Endothelial cell of umbilical vein (primary cell): ENCODE results near the gene LRP5. TPM values are rescaled to one million over a fixed set of nuclear protein-coding genes. Genes with fewer than 3 reads are reported as not detected.

Experiments
- BruUV-seq: library from RNA; stranded (reverse); fragments of 400-500 nt; replicated peaks from 2 replicates; lab custom pipeline; 2021; lab: Mats Ljungman, UMichigan
- CTCF ChIA-PET: fragments of 300-600, 350-600 bp; sonication (Branson Sonifier 250); formaldehyde crosslinking; loops from one replicate; lab custom pipeline; 2021; ENCODE audit warnings: antibody characterized with exemption, inconsistent platforms; lab: Charles Lee
- POLR2A ChIA-PET: fragments of 300-600, 350-600 bp; sonication (Branson Sonifier 250); formaldehyde crosslinking; loops from one replicate; lab custom pipeline; 2021; ENCODE audit warnings: antibody characterized with exemption, inconsistent platforms; lab: Charles Lee
- DNase-seq: peaks from one replicate; pipeline ENCODE4 v3.0.0-alpha.2; 2011; ENCODE audit warnings: low read depth, low spot score
- FAIRE-seq: peaks from 2 replicates; lab custom pipeline; 2011; peaks lifted over from hg19 to GRCh38; lab: Jason Lieb, UNC
- H2AFZ ChIP-seq: 2 replicates; pipeline ENCODE4 v1.6.0; 2012; ENCODE audit warnings: low read depth, low read length, control low read depth, inconsistent platforms
- H3K27ac ChIP-seq: 2 replicates; pipeline ENCODE4 v1.5.1; 2011; ENCODE audit warnings: low read depth, mild to moderate bottlenecking, control low read depth, low read length, moderate library complexity; ENCODE audit not compliant: insufficient read depth
- H3K27me3 ChIP-seq, 2 experiments: 2 replicates each; pipeline versions ENCODE4 v1.6.0 to v1.6.1; 2011; ENCODE audit warnings: low read length in 2 of 2, mixed read lengths in 1 of 2; ENCODE audit not compliant: control insufficient read depth in 2 of 2, insufficient read depth in 2 of 2
- H3K36me3 ChIP-seq, 2 experiments: 2 replicates in 1 of 2; 3 replicates in 1 of 2; pipeline ENCODE4 v1.5.1; 2011; ENCODE audit warnings: low read length in 2 of 2, mild to moderate bottlenecking in 1 of 2, moderate library complexity in 1 of 2; ENCODE audit not compliant: control insufficient read depth in 2 of 2, insufficient read depth in 2 of 2; ENCODE audit errors: extremely low read depth in 1 of 2
- H3K4me1 ChIP-seq: 3 replicates; pipeline ENCODE4 v1.5.1; 2011; ENCODE audit warnings: mild to moderate bottlenecking, low read length; ENCODE audit not compliant: control insufficient read depth, insufficient read depth; ENCODE audit errors: extremely low read depth
- H3K4me2 ChIP-seq: 2 replicates; pipeline ENCODE4 v1.6.1; 2011; ENCODE audit warnings: low read length, control low read depth, mixed read lengths; ENCODE audit not compliant: insufficient read depth
- H3K4me3 ChIP-seq, 3 experiments: fragments of 200-600 bp in 1 of 3; sonication (generic), shearing (Covaris generic) in 1 of 3; replicated peaks in 1 of 3; 2 replicates each; pipeline ENCODE4 v1.5.1; 2011 to 2016; ENCODE audit warnings: control low read depth in 3 of 3, low read length in 3 of 3, mild to moderate bottlenecking in 2 of 3, inconsistent platforms in 1 of 3, low read depth in 1 of 3, moderate library complexity in 1 of 3; ENCODE audit not compliant: insufficient read depth in 1 of 3
- H3K79me2 ChIP-seq: 2 replicates; pipeline ENCODE4 v1.6.0; 2012; ENCODE audit warnings: low read length, inconsistent platforms; ENCODE audit not compliant: control insufficient read depth, insufficient read depth
- H3K9ac ChIP-seq: replicated peaks from 2 replicates; pipeline ENCODE3; 2011; ENCODE audit warnings: low read length, control low read depth; ENCODE audit not compliant: insufficient read depth; ENCODE audit errors: extremely low read depth
- H3K9me1 ChIP-seq: replicated peaks from 3 replicates; pipeline ENCODE4 v1.6.0; 2011; ENCODE audit warnings: mild to moderate bottlenecking, low read length; ENCODE audit not compliant: control insufficient read depth, insufficient read depth; ENCODE audit errors: extremely low read depth
- H3K9me3 ChIP-seq: replicated peaks from 2 replicates; pipeline ENCODE4 v1.5.1; 2012; ENCODE audit warnings: low read length, inconsistent platforms; ENCODE audit not compliant: control insufficient read depth, insufficient read depth
- H4K20me1 ChIP-seq: replicated peaks from 2 replicates; pipeline ENCODE3; 2011; ENCODE audit warnings: mild to moderate bottlenecking, low read length; ENCODE audit not compliant: control insufficient read depth, insufficient read depth; ENCODE audit errors: extremely low read depth
- EZH2 ChIP-seq: IDR thresholded peaks from 2 replicates; pipeline ENCODE4 v1.6.1; 2012; ENCODE audit warnings: borderline replicate concordance, low read depth, mild to moderate bottlenecking, moderate library complexity, low read length, inconsistent platforms; ENCODE audit not compliant: severe bottlenecking
- FOS ChIP-seq: IDR thresholded peaks from 2 replicates; pipeline ENCODE4 v1.6.1; 2011; ENCODE audit warnings: mild to moderate bottlenecking, low read length, moderate library complexity, borderline replicate concordance; ENCODE audit not compliant: insufficient read depth
- GATA2 ChIP-seq: IDR thresholded peaks from 2 replicates; pipeline ENCODE4 v1.7.0; 2011; ENCODE audit warnings: low read depth, mild to moderate bottlenecking, moderate library complexity, mixed read lengths, low read length; ENCODE audit not compliant: insufficient read length, insufficient read depth
- MYC ChIP-seq: IDR thresholded peaks from one replicate; pipeline ENCODE4 v1.6.1; 2011; ENCODE audit warnings: mild to moderate bottlenecking, low read depth, low read length
- POLR2A ChIP-seq: IDR thresholded peaks from 2 replicates; pipeline ENCODE4 v1.6.1; 2012; ENCODE audit warnings: low read depth, mild to moderate bottlenecking, control low read depth, low read length
- dilution Hi-C: fragments of 300-500 bp; cut with MboI; formaldehyde crosslinking; loops from one replicate; pipeline ENCODE4 v1.15.0; 2019; ENCODE audit warnings: low sequenced_read_pairs; ENCODE audit not compliant: extremely low pct_ligation_motif_present
- intact Hi-C: fragments of 100-400 bp; cut with micrococcal nuclease; formaldehyde crosslinking; loops from one replicate; pipeline ENCODE4 v1.10.0; 2022
- polyA plus RNA-seq, 4 experiments: library from polyadenylated mRNA; depleted of rRNA in 3 of 4; stranded (reverse) in 3 of 4; unstranded in 1 of 4; fragments of >200 nt; gene quantifications; 2 replicates each; pipeline versions ENCODE4 v1.2.1 to v1.2.3, GENCODE V29; 2011 to 2012; ENCODE audit warnings: missing spikeins in 1 of 4
- total RNA-seq: library from RNA; stranded (reverse); gene quantifications from 2 replicates; pipeline ENCODE4 v1.2.3, GENCODE V29; 2021
- TF ChIP-seq, protein P1 (sequence below), 2 donors: IDR thresholded peaks; 1 replicate in 1 of 2; 2 replicates in 1 of 2; pipeline ENCODE4 v1.5.1; 2011; ENCODE audit warnings: low read length in 2 of 2, mild to moderate bottlenecking in 2 of 2, moderate library complexity in 2 of 2, control low read depth in 1 of 2, inconsistent platforms in 1 of 2, low read depth in 1 of 2; ENCODE audit not compliant: insufficient read depth in 1 of 2; ENCODE audit errors: extremely low read depth in 1 of 2
- TF ChIP-seq, protein P2 (sequence below): IDR thresholded peaks from 2 replicates; pipeline ENCODE4 v1.6.1; 2011; ENCODE audit not compliant: insufficient read depth, insufficient read length

The LRP5 gene
- total and polyA plus RNA-seq, 2 donors (not counting 3 experiments of a cell fraction or from before 2014, with no cell fraction given): 35.1 to 51.8 TPM

DNA sequence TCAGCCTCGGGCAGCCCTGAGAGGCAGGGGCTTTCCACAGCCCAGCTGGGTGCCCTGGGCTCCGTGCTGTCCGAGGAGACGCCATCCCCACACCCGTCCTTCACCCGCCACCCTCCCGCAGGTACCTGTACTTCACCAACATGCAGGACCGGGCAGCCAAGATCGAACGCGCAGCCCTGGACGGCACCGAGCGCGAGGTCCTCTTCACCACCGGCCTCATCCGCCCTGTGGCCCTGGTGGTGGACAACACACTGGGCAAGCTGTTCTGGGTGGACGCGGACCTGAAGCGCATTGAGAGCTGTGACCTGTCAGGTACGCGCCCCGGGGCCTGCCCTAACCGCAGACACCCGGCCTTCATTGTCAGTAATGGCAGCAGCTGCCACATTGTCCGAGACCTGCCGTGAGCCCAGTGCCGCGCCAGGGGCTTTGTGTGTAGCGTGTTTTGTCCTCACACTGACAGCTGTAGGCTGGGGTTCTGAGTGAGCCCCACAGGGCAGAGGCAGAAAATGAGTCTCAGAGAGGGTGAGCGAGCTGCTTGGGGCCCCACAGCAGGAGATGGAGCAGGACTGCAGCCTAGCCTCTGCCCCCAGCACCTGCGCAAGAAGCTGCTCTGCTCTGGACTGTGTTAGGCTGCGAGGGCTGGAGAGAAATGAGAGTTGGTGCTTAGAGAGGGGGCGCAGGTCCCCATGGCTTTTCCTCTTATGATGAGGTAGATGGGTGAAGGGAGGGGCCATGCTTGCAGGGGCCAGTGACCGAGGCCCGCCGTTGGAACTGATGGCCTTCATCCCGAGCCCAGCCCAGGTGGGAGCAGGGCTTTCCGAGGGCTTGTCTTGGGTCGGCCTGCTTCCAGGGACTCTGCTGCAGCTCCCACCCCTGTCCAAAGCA is 112.8 kb downstream of the LRP5 start:
- Histone ChIP-seq H3K9me3 (peaks cover 9% of the 10 kb centered on the region), H3K9ac (no peak overlapping the region), H2AFZ (no peak overlapping the region), H3K4me1 (no peaks in the 10 kb centered on the region), H3K4me2 (no peak overlapping the region), H3K27me3 (no peaks in the 10 kb centered on the region), H3K36me3 (peaks cover 0 to 43% of the 10 kb centered on the region in 2 experiments), H3K4me3 (no peak overlapping the region), H3K27ac (no peak overlapping the region), H3K9me1 (no peaks in the 10 kb centered on the region), H4K20me1 (no peaks in the 10 kb centered on the region), H3K79me2 (no peaks in the 10 kb centered on the region)
- FAIRE-seq: no peak
- no TSS peak for BruUV-seq
- dilution Hi-C loops: no loop called here
- ChIA-PET POLR2A (no interaction called here), CTCF (no interaction called here)
- DNase-seq: no peak
- TF ChIP-seq EZH2 (no peak), FOS (no peak), MYC (no peak), GATA2 (no peak), POLR2A (no peak)
- TF ChIP-seq, protein P1, sequence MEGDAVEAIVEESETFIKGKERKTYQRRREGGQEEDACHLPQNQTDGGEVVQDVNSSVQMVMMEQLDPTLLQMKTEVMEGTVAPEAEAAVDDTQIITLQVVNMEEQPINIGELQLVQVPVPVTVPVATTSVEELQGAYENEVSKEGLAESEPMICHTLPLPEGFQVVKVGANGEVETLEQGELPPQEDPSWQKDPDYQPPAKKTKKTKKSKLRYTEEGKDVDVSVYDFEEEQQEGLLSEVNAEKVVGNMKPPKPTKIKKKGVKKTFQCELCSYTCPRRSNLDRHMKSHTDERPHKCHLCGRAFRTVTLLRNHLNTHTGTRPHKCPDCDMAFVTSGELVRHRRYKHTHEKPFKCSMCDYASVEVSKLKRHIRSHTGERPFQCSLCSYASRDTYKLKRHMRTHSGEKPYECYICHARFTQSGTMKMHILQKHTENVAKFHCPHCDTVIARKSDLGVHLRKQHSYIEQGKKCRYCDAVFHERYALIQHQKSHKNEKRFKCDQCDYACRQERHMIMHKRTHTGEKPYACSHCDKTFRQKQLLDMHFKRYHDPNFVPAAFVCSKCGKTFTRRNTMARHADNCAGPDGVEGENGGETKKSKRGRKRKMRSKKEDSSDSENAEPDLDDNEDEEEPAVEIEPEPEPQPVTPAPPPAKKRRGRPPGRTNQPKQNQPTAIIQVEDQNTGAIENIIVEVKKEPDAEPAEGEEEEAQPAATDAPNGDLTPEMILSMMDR (IDR thresholded peaks at IDR 0.05; ENCODE audit: extremely low read depth in 1 of 2, insufficient read depth in 1 of 2, low read depth in 1 of 2, low read length in 2 of 2): no peak
- TF ChIP-seq, protein P2, sequence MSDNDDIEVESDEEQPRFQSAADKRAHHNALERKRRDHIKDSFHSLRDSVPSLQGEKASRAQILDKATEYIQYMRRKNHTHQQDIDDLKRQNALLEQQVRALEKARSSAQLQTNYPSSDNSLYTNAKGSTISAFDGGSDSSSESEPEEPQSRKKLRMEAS: no peak
- intact Hi-C loops: no loop called here
